ENCODE data around the gene GATAD2A. TPM values are rescaled to one million over a fixed set of nuclear protein-coding genes. Genes with fewer than 3 reads are reported as not detected.

Gene GATAD2A
- total and polyA plus RNA-seq, 2 of the 13 experiments (the other 11 are each of a cell fraction or from before 2014, with no cell fraction given), result 16.8 to 28.6 TPM

DNA sequence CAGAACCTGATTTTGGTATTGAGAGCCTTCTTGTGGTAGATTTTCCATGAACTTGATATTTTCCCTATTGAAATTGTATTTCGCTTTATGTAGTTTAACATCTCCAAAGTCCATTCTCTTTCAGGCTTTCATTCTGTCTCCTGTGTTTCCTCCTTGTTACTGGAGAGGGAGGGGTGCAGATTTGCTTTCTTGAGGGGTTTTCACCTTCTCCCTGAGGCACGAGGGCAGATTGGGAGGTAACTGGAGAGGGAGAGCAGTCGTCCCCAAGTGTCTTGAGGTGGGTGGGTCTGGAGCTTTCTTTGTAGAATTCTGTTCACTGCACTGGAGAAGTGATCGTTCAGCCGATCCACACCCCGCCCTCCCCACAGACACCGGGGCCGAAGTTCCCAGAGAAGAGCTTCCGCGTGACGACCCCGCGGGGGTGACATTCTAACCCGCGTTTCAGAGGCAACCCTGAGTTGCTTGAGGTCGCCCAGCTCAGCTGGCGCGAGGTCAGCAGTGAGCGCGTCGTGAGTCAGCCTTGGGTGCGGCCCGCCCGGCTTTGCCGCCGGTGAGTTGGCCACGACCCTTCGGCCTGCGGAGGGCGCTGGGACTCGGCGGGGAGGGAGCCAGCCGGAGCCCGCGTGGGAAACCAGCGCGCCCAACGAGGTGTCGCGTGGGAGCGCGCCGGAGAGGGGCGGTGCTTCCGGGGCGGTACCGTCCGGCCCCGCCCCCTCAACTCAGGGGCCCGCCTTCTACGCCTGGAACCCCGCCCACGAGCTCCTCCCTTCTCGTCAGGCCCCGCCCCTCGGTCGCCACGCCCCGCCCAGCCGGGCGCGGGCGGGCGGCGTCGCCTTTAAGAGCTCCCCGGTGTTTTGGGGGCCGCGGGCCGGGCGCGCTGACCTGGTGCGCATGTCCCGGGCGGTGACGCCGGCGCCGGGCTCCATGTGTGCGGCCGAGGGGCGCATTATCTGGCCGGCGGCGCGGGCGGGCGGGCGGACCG, at the start of gene GATAD2A (continued):
- TF ChIP-seq SAP130 (CRISPR knock-in tag; IDR thresholded peaks at IDR 0.05; ENCODE audit: low read depth) (peak; percentile 85), ARNT2 (CRISPR knock-in tag; IDR thresholded peaks at IDR 0.05; ENCODE audit: low read depth) (peak; percentile 93), STAG1 (CRISPR knock-in tag; IDR thresholded peaks at IDR 0.05) (peak; percentile 32), NFIC (IDR thresholded peaks at IDR 0.05; ENCODE audit: low read length) (no peak), SMAD9 (CRISPR knock-in tag; IDR thresholded peaks at IDR 0.05) (peak; percentile 86; the same call in 1 of the 2 replicates), CEBPB (IDR thresholded peaks at IDR 0.05; ENCODE audit: borderline replicate concordance, low read depth, low read length) (no peak), CHD2 (IDR thresholded peaks at IDR 0.05; ENCODE audit: low read depth, low read length) (no peak), CCAR2 (optimal IDR thresholded peaks at IDR 0.05; ENCODE audit: low read depth, low read length) (no peak), ZFYVE20 (CRISPR knock-in tag; IDR thresholded peaks at IDR 0.05; ENCODE audit: borderline replicate concordance, low read depth) (peak; percentile 79; the same call in 1 of the 2 replicates), NKX3-1 (CRISPR knock-in tag; IDR thresholded peaks at IDR 0.05) (peak; percentile 98), SP2 (CRISPR knock-in tag; IDR thresholded peaks at IDR 0.05) (peak; percentile 66), ZNF205 (CRISPR knock-in tag; IDR thresholded peaks at IDR 0.05) (peak; percentile 76; the same call in 1 of the 2 replicates), ZNF558 (CRISPR knock-in tag; IDR thresholded peaks at IDR 0.05; ENCODE audit: borderline replicate concordance) (0 out of 2 replicates have a peak, but pooled peaks have one; percentile 47), ZSCAN29 (CRISPR knock-in tag; conservative IDR thresholded peaks at IDR 0.05) (0 out of 2 replicates have a peak, but pooled peaks have one; percentile 52), CTCF (CRISPR knock-in tag; IDR thresholded peaks at IDR 0.05) (peak; percentile 61), PRPF4 (IDR thresholded peaks at IDR 0.05; ENCODE audit: low read depth, low read length, poor library complexity, severe bottlenecking) (no peak)
- TF ChIP-seq, protein P1, sequence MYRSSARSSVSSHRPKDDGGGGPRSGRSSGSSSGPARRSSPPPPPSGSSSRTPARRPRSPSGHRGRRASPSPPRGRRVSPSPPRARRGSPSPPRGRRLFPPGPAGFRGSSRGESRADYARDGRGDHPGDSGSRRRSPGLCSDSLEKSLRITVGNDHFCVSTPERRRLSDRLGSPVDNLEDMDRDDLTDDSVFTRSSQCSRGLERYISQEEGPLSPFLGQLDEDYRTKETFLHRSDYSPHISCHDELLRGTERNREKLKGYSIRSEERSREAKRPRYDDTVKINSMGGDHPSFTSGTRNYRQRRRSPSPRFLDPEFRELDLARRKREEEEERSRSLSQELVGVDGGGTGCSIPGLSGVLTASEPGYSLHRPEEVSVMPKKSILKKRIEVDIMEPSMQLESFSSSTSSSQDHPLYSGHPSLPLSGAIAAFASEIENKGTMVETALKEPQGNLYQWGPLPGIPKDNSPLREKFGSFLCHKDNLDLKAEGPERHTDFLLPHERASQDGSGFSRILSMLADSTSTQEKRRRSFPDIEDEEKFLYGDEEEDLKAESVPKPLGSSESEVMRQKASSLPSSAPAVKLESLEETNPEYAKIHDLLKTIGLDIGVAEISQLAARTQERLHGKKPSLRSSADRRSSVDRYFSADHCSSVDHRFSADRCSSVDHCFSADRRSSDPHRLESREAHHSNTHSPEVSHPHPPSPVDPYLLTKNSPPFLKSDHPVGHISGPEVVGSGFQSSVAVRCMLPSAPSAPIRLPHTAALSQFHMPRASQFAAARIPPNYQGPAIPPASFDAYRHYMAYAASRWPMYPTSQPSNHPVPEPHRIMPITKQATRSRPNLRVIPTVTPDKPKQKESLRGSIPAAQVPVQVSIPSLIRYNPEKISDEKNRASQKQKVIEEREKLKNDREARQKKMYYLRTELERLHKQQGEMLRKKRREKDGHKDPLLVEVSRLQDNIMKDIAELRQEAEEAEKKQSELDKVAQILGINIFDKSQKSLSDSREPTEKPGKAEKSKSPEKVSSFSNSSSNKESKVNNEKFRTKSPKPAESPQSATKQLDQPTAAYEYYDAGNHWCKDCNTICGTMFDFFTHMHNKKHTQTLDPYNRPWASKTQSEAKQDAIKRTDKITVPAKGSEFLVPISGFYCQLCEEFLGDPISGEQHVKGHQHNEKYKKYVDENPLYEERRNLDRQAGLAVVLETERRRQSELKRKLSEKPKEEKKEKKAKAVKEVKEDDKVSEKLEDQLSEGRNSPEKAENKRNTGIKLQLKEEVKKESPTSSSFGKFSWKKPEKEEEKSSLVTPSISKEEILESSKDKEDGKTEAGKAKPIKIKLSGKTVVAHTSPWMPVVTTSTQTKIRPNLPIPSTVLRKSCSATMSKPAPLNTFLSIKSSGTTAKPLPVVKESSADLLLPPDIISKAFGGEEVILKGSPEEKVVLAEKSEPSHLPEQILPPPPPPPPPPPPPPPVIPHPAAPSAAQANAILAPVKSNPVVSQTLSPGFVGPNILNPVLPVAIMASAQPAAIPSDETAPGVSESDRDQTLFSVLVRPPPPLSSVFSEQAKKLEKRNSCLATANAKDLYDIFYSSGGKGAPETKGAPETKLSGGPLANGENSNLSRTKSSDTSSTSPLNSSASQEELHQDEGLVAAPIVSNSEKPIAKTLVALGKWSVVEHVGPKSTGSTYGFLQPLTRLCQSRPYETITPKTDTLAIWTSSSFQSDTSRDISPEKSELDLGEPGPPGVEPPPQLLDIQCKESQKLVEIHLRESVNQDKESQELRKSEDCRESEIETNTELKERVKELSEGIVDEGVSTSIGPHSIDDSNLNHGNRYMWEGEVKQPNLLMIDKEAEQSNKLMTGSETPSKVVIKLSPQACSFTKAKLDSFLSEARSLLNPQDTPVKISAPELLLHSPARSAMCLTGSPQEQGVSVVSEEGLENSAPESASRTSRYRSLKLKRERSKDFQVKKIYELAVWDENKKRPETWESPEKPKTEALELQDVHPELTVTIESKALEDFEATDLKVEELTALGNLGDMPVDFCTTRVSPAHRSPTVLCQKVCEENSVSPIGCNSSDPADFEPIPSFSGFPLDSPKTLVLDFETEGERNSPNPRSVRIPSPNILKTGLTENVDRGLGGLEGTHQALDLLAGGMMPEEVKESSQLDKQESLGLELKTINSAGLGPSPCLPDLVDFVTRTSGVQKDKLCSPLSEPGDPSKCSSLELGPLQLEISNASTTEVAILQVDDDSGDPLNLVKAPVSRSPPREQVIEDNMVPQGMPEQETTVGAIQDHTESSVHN (CRISPR knock-in tag; IDR thresholded peaks at IDR 0.05), result peak; percentile 81
- TF ChIP-seq, protein P2, sequence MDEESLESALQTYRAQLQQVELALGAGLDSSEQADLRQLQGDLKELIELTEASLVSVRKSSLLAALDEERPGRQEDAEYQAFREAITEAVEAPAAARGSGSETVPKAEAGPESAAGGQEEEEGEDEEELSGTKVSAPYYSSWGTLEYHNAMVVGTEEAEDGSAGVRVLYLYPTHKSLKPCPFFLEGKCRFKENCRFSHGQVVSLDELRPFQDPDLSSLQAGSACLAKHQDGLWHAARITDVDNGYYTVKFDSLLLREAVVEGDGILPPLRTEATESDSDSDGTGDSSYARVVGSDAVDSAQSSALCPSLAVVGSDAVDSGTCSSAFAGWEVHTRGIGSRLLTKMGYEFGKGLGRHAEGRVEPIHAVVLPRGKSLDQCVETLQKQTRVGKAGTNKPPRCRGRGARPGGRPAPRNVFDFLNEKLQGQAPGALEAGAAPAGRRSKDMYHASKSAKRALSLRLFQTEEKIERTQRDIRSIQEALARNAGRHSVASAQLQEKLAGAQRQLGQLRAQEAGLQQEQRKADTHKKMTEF (CRISPR knock-in tag; IDR thresholded peaks at IDR 0.05), result peak; percentile 95
